Gastrocnemius medialis (tissue), 4 donors: ENCODE data around the gene CUL2. TPM values are rescaled to one million over a fixed set of nuclear protein-coding genes. Genes with fewer than 3 reads are reported as not detected.
"Not testable (repeated sequence)": the region's sequence is repeated elsewhere in the genome, so short reads cannot be mapped to it uniquely, and the experiment has no call there.

ENCODE experiments used
- ATAC-seq, 2 donors: fragments of 150-250 bp; one replicate each; pipeline ENCODE4 v1.9.1; 2016
- DNase-seq, 2 donors: peaks; one replicate each; pipeline ENCODE4 v3.0.0-alpha.2; 2019
- H3K27ac ChIP-seq, 4 donors: fragments of 200-600 bp; sonication (generic); 1 replicate in 1 of 4; 2 replicates in 3 of 4; pipeline ENCODE4 v1.5.1; 2016 to 2018; ENCODE audit warnings: mild to moderate bottlenecking in 2 of 4, moderate library complexity in 1 of 4
- H3K27me3 ChIP-seq, 3 donors: fragments of 200-600 bp; sonication (generic) in 2 of 3; 1 replicate in 1 of 3; 2 replicates in 2 of 3; pipeline versions ENCODE4 v1.5.1 to v1.6.0; 2016 to 2019; ENCODE audit warnings: mild to moderate bottlenecking in 1 of 3, moderate library complexity in 1 of 3
- H3K36me3 ChIP-seq, 2 donors: fragments of 200-600 bp; sonication (generic) in 1 of 2; one replicate each; pipeline ENCODE4 v1.5.1; 2017 to 2018
- H3K4me1 ChIP-seq, 2 donors: fragments of 200-600 bp; sonication (generic) in 1 of 2; one replicate each; pipeline ENCODE4 v1.5.1; 2016 to 2017; ENCODE audit warnings: mild to moderate bottlenecking in 2 of 2
- H3K4me3 ChIP-seq, 4 donors: fragments of 200-600 bp; sonication (generic) in 3 of 4; 1 replicate in 1 of 4; 2 replicates in 3 of 4; pipeline ENCODE4 v1.5.1; 2016 to 2019; ENCODE audit warnings: mild to moderate bottlenecking in 2 of 4
- H3K9me3 ChIP-seq, 3 donors: fragments of 200-600 bp; sonication (generic) in 2 of 3; 1 replicate in 1 of 3; 2 replicates in 2 of 3; pipeline ENCODE4 v1.5.1; 2016 to 2019
- CTCF ChIP-seq, 5 experiments: fragments of 450-650 bp in 3 of 5; fragments of 200-600 bp in 2 of 5; sonication (generic) in 2 of 5; IDR thresholded peaks in 4 of 5; conservative IDR thresholded peaks in 1 of 5; 1 replicate in 4 of 5; 2 replicates in 1 of 5; pipeline ENCODE4 v1.5.1; 2016 to 2019; ENCODE audit warnings: antibody characterized with exemption in 5 of 5, mild to moderate bottlenecking in 3 of 5, moderate library complexity in 3 of 5
- POLR2A ChIP-seq, 2 donors: fragments of 450-650 bp; IDR thresholded peaks; one replicate each; pipeline ENCODE4 v1.6.1; 2017; ENCODE audit warnings: antibody characterized with exemption in 2 of 2, mild to moderate bottlenecking in 2 of 2, moderate library complexity in 2 of 2
- in situ Hi-C, 4 donors: fragments of 200-750 bp; cut with MboI; loops; one replicate each; pipeline versions ENCODE4 v1.15.0 to v1.8.0; 2017; ENCODE audit warnings: low sequenced_read_pairs in 4 of 4
- intact Hi-C: fragments of 100-400 bp; cut with DNase I; formaldehyde crosslinking; loops from one replicate; pipeline ENCODE4 v1.15.1; 2023; ENCODE audit warnings: low total_unique reads
- total RNA-seq, 4 donors: library from RNA; depleted of rRNA; stranded (reverse); fragments of >200 nt; gene quantifications; one replicate each; pipeline versions ENCODE4 v1.1.0 to v1.2.3, GENCODE V29; 2016

Gene CUL2
- total RNA-seq, 4 donors from 2014 or later, result 27.2 to 41.4 (median 34.2) TPM

- intact Hi-C loops, H3K36me3 ChIP-seq: not testable (repeated sequence)
These were observed 118.4 kb downstream of the CUL2 start for GRCh38 chr10:34971606-34972334.

GRCh38 chr10:34969171-34969570 lies 121.0 kb downstream of the CUL2 start:
- no peak for TF ChIP-seq POLR2A (IDR thresholded peaks at IDR 0.05)
- TF ChIP-seq CTCF (IDR thresholded peaks at IDR 0.05 in 4 of 5, conservative IDR thresholded peaks at IDR 0.05 in 1 of 5), result no peak
- Histone ChIP-seq H3K4me3 (no peak overlapping the region), H3K4me1 (peaks cover 0 to 7% of the 10 kb centered on the region in 2 donors), H3K27me3 (no peaks in the 10 kb centered on the region), H3K36me3 (no peaks in the 10 kb centered on the region), H3K9me3 (no peaks in the 10 kb centered on the region), H3K27ac (no peak overlapping the region)
- in situ Hi-C loops (loop anchor here in 2 of 4 donors (10.0 to 25.0 kb wide), 2 partner anchors 244 to 307 kb away; no protein-coding TSS in a partner anchor), intact Hi-C loops (no loop called here)
- ATAC-seq (no peak), DNase-seq (no peak)

More at GRCh38 chr10:34971606-34972334, 118.4 kb downstream of the CUL2 start:
- not testable (repeated sequence) for H3K4me1 ChIP-seq, H3K27ac ChIP-seq, H3K27me3 ChIP-seq, ATAC-seq, H3K9me3 ChIP-seq, H3K4me3 ChIP-seq, DNase-seq
- in situ Hi-C loops, result loop anchor here in 1 of 4 donors (25.0 kb wide), 1 partner anchor 309 kb away; no protein-coding TSS in a partner anchor

- in situ Hi-C loops (loop anchor here in 2 of 4 donors (10.0 to 25.0 kb wide), 2 partner anchors 243 to 305 kb away; no protein-coding TSS in a partner anchor), intact Hi-C loops (no loop called here)
- no peaks in the 10 kb centered on the region for H3K9me3 ChIP-seq
- no peaks in the 10 kb centered on the region for H3K36me3 ChIP-seq
- TF ChIP-seq POLR2A (IDR thresholded peaks at IDR 0.05) (no peak), CTCF (IDR thresholded peaks at IDR 0.05 in 4 of 5, conservative IDR thresholded peaks at IDR 0.05 in 1 of 5) (no peak)
- DNase-seq (no peak), ATAC-seq (no peak)
- H3K27ac ChIP-seq, result no peak overlapping the region
- H3K4me1 ChIP-seq, result peaks cover 0 to 7% of the 10 kb centered on the region in 2 donors
- no peaks in the 10 kb centered on the region for H3K27me3 ChIP-seq
- no peak overlapping the region for H3K4me3 ChIP-seq
These were observed 122.7 kb downstream of the CUL2 start for GRCh38 chr10:34967335-34967880.

GRCh38 chr10:34966451-34966850 lies 123.7 kb downstream of the CUL2 start:
- TF ChIP-seq CTCF (IDR thresholded peaks at IDR 0.05 in 4 of 5, conservative IDR thresholded peaks at IDR 0.05 in 1 of 5) (no peak), POLR2A (IDR thresholded peaks at IDR 0.05) (no peak)
- no peak for ATAC-seq
- intact Hi-C loops, result no loop called here

GRCh38 chr10:34966040-34966439 lies 124.1 kb downstream of the CUL2 start:
- Histone ChIP-seq H3K27me3 (no peaks in the 10 kb centered on the region), H3K36me3 (no peaks in the 10 kb centered on the region), H3K4me3 (no peak overlapping the region), H3K4me1 (peaks cover 0 to 7% of the 10 kb centered on the region in 2 donors), H3K27ac (no peak overlapping the region), H3K9me3 (no peaks in the 10 kb centered on the region)
- no peak for TF ChIP-seq CTCF (IDR thresholded peaks at IDR 0.05 in 4 of 5, conservative IDR thresholded peaks at IDR 0.05 in 1 of 5)
- no peak for TF ChIP-seq POLR2A (IDR thresholded peaks at IDR 0.05)
- intact Hi-C loops (no loop called here), in situ Hi-C loops (loop anchor here in 2 of 4 donors (10.0 to 25.0 kb wide), 2 partner anchors 241 to 304 kb away; no protein-coding TSS in a partner anchor)
- ATAC-seq (no peak), DNase-seq (no peak)

More at GRCh38 chr10:34966451-34966850, 123.7 kb downstream of the CUL2 start:
- peaks cover 0 to 7% of the 10 kb centered on the region in 2 donors for H3K4me1 ChIP-seq
- H3K9me3 ChIP-seq, result no peaks in the 10 kb centered on the region
- no peak for DNase-seq
- no peaks in the 10 kb centered on the region for H3K27me3 ChIP-seq
- H3K4me3 ChIP-seq, result no peak overlapping the region
- H3K36me3 ChIP-seq, result no peaks in the 10 kb centered on the region
- in situ Hi-C loops, result loop anchor here in 2 of 4 donors (10.0 to 25.0 kb wide), 2 partner anchors 242 to 304 kb away; no protein-coding TSS in a partner anchor
- no peak overlapping the region for H3K27ac ChIP-seq
